CD14-positive monocyte (primary cell): ENCODE results near the gene GSDME. TPM values are rescaled to one million over a fixed set of nuclear protein-coding genes. Genes with fewer than 3 reads are reported as not detected.

Experiments used
- DNase-seq, 3 donors: peaks; one replicate each; pipeline ENCODE4 v3.0.0-alpha.2; 2011 to 2022
- H2AFZ ChIP-seq: 2 replicates; pipeline ENCODE4 v1.6.0; 2012; ENCODE audit warnings: mild to moderate bottlenecking, low read depth, low read length, inconsistent platforms; ENCODE audit not compliant: insufficient read depth, poor library complexity, severe bottlenecking
- H3K27ac ChIP-seq, 2 donors: 1 replicate in 1 of 2; 2 replicates in 1 of 2; pipeline ENCODE4 v1.5.1; 2012 to 2013; ENCODE audit warnings: low read length in 2 of 2, control low read depth in 1 of 2, inconsistent platforms in 1 of 2, low read depth in 1 of 2, mild to moderate bottlenecking in 1 of 2
- H3K27me3 ChIP-seq, 2 donors: one replicate each; pipeline versions ENCODE4 v1.6.0 to v1.6.1; 2011 to 2013; ENCODE audit warnings: low read length in 2 of 2; ENCODE audit not compliant: control insufficient read depth in 2 of 2, insufficient read depth in 2 of 2
- H3K36me3 ChIP-seq, 2 donors: replicated peaks in 1 of 2; 1 replicate in 1 of 2; 2 replicates in 1 of 2; pipeline versions ENCODE4 v1.5.1 to v1.6.1; 2012 to 2013; ENCODE audit warnings: low read length in 2 of 2, control low read depth in 1 of 2, inconsistent platforms in 1 of 2, mild to moderate bottlenecking in 1 of 2; ENCODE audit not compliant: insufficient read depth in 2 of 2, control insufficient read depth in 1 of 2
- H3K4me1 ChIP-seq, 2 donors: 1 replicate in 1 of 2; 2 replicates in 1 of 2; pipeline versions ENCODE4 v1.5.1 to v1.6.1; 2012 to 2013; ENCODE audit warnings: low read length in 2 of 2, control low read depth in 1 of 2, inconsistent platforms in 1 of 2, mild to moderate bottlenecking in 1 of 2, moderate library complexity in 1 of 2; ENCODE audit not compliant: insufficient read depth in 2 of 2, control insufficient read depth in 1 of 2
- H3K4me2 ChIP-seq: replicated peaks from 2 replicates; pipeline ENCODE3; 2012; ENCODE audit warnings: low read length, moderate library complexity, mild to moderate bottlenecking; ENCODE audit not compliant: poor library complexity, severe bottlenecking; ENCODE audit errors: extremely low read depth
- H3K4me3 ChIP-seq, 3 experiments: fragments of 200-600 bp in 1 of 3; sonication (generic) in 1 of 3; replicated peaks in 1 of 3; 1 replicate in 2 of 3; 2 replicates in 1 of 3; pipeline ENCODE4 v1.5.1; 2011 to 2013; ENCODE audit warnings: low read length in 3 of 3, mild to moderate bottlenecking in 3 of 3, control low read depth in 2 of 3, low read depth in 2 of 3, inconsistent platforms in 1 of 3, moderate library complexity in 1 of 3
- H3K79me2 ChIP-seq: 2 replicates; pipeline ENCODE4 v1.6.0; 2012; ENCODE audit warnings: mild to moderate bottlenecking, control low read depth, inconsistent platforms, low read length, moderate library complexity; ENCODE audit not compliant: insufficient read depth
- H3K9ac ChIP-seq: 2 replicates; pipeline ENCODE4 v1.6.0; 2017; ENCODE audit warnings: low read length, mild to moderate bottlenecking; ENCODE audit not compliant: insufficient read depth, poor library complexity, severe bottlenecking
- H3K9me3 ChIP-seq, 2 donors: replicated peaks in 1 of 2; 1 replicate in 1 of 2; 2 replicates in 1 of 2; pipeline versions ENCODE4 v1.5.1 to v1.6.1; 2012 to 2013; ENCODE audit warnings: low read length in 2 of 2, control low read depth in 1 of 2; ENCODE audit not compliant: control insufficient read depth in 1 of 2, insufficient read depth in 1 of 2
- H4K20me1 ChIP-seq: 2 replicates; pipeline ENCODE4 v1.6.0; 2012; ENCODE audit warnings: mild to moderate bottlenecking, low read length, control low read depth, moderate library complexity; ENCODE audit not compliant: insufficient read depth
- H3K27ac Mint-ChIP-seq, 7 donors: one replicate each; pipeline ENCODE4 v1.8.0; 2020; ENCODE audit warnings: mild to moderate bottlenecking in 7 of 7, mixed read lengths in 7 of 7, moderate library complexity in 6 of 7, inconsistent platforms in 2 of 7
- H3K27me3 Mint-ChIP-seq, 3 donors: one replicate each; pipeline ENCODE4 v1.8.0; 2021 to 2022; ENCODE audit warnings: low read depth in 3 of 3, mild to moderate bottlenecking in 3 of 3, mixed read lengths in 3 of 3, moderate library complexity in 3 of 3, inconsistent platforms in 1 of 3
- H3K36me3 Mint-ChIP-seq, 2 donors: one replicate each; pipeline ENCODE4 v1.8.0; 2020; ENCODE audit warnings: mixed read lengths in 2 of 2, inconsistent platforms in 1 of 2, mild to moderate bottlenecking in 1 of 2
- H3K4me1 Mint-ChIP-seq: one replicate; pipeline ENCODE4 v1.8.0; 2020; ENCODE audit warnings: mild to moderate bottlenecking, mixed read lengths
- H3K4me3 Mint-ChIP-seq, 2 donors: one replicate each; pipeline ENCODE4 v1.8.0; 2020; ENCODE audit warnings: mild to moderate bottlenecking in 2 of 2, mixed read lengths in 2 of 2, moderate library complexity in 1 of 2
- H3K9me3 Mint-ChIP-seq, 7 donors: one replicate each; pipeline ENCODE4 v1.8.0; 2020 to 2022; ENCODE audit warnings: mixed read lengths in 7 of 7, mild to moderate bottlenecking in 6 of 7, moderate library complexity in 6 of 7, inconsistent platforms in 2 of 7
- WGBS: methylation state at CpG from one replicate; pipeline ENCODE4 v1.1.5; 2013; ENCODE audit warnings: missing lambda C conversion rate; ENCODE audit not compliant: insufficient coverage; 5-methylcytosine and 5-hydroxymethylcytosine counted together
- intact Hi-C, 2 donors: fragments of 100-400 bp; cut with micrococcal nuclease; formaldehyde crosslinking; loops; one replicate each; pipeline versions ENCODE4 v1.15.0 to v1.15.1; 2023
- polyA plus RNA-seq, 3 donors: library from polyadenylated mRNA; depleted of rRNA in 1 of 3; unstranded in 2 of 3; stranded (reverse) in 1 of 3; fragments of 300-500 nt in 2 of 3; fragments of >200 nt in 1 of 3; fragmentation: Illumina TruSeq in 2 of 3; gene quantifications; 1 replicate in 2 of 3; 2 replicates in 1 of 3; pipeline ENCODE4 v1.2.3, GENCODE V29; 2012 to 2021
- TF ChIP-seq, protein P1 (sequence below): fragments of 200-600 bp; IDR thresholded peaks from one replicate; pipeline ENCODE4 v1.8.0; 2022; ENCODE audit warnings: antibody characterized with exemption, mild to moderate bottlenecking

GSDME gene
- polyA plus RNA-seq, 3 donors, result 1.3 to 2.3 TPM; not detected in 1

DNA sequence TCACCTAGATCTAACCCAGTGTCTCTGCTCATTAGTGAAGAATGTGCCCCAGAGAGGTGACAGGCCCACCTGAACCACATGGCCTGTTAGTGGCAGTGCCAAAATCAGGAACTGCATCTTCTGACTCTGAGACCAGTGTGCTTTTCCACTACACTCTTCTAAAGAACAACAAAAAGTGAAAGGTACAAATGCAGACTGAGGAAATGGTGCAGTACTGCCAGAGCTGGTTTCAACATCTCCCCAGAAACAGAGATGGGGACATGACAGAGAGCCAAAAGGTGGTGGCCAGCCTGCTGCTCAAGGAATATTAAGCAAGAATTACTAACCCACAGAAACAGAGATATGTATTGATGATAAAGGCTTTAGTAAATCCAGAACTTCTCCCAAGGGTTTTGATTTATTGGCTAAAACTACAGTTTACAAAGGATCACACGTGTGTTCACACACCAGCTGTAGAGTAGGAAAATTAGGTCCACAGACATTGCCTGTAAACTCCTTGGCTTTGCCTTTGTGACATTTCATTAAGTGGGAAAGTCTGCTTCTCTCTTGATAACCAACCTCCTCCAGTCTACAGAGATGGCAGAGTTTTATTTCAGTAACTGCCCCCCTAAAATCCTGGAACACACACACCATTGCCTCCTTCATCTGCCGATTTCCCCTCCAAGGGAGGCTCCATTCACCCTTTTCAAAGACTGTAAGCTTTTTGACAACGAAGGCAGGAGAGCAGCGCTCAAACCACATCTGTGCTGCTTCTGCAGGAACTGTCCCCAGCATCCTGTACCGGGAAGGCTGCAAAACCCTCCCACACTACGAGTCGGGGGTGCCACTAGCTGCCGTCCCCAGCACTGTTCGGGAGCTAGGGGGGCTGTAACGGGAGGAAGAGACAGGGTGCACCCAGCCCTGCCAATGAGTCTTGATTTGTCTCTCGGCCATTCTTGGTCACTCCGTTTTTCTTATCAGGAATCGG lies 29.8 kb downstream of the GSDME start:
- Histone ChIP-seq H3K9ac (no peak overlapping the region), H3K27ac (no peak overlapping the region), H3K79me2 (no peaks in the 10 kb centered on the region), H3K4me3 (no peak overlapping the region), H3K9me3 (no peaks in the 10 kb centered on the region), H3K4me2 (no peak overlapping the region), H4K20me1 (no peaks in the 10 kb centered on the region), H2AFZ (no peak overlapping the region), H3K4me1 (no peaks in the 10 kb centered on the region), H3K27me3 (peaks cover 0 to 6% of the 10 kb centered on the region in 2 donors), H3K36me3 (no peaks in the 10 kb centered on the region)
- Mint-ChIP-seq H3K4me1 (peaks cover 14% of the 10 kb centered on the region), H3K9me3 (peaks cover 0 to 2% (median 0%) of the 10 kb centered on the region in 7 donors), H3K4me3 (no peak overlapping the region), H3K27me3 (peaks cover 5 to 10% (median 9%) of the 10 kb centered on the region in 3 donors), H3K27ac (peak overlapping the region in 1 of 7 donors; percentile 51), H3K36me3 (no peaks in the 10 kb centered on the region)
- DNase-seq, result no peak
- TF ChIP-seq, protein P1, sequence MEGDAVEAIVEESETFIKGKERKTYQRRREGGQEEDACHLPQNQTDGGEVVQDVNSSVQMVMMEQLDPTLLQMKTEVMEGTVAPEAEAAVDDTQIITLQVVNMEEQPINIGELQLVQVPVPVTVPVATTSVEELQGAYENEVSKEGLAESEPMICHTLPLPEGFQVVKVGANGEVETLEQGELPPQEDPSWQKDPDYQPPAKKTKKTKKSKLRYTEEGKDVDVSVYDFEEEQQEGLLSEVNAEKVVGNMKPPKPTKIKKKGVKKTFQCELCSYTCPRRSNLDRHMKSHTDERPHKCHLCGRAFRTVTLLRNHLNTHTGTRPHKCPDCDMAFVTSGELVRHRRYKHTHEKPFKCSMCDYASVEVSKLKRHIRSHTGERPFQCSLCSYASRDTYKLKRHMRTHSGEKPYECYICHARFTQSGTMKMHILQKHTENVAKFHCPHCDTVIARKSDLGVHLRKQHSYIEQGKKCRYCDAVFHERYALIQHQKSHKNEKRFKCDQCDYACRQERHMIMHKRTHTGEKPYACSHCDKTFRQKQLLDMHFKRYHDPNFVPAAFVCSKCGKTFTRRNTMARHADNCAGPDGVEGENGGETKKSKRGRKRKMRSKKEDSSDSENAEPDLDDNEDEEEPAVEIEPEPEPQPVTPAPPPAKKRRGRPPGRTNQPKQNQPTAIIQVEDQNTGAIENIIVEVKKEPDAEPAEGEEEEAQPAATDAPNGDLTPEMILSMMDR, result no peak
- WGBS, result 61% methylated on average over 10 of the region's 13 CpGs
- intact Hi-C loops, result no loop called here

DNA sequence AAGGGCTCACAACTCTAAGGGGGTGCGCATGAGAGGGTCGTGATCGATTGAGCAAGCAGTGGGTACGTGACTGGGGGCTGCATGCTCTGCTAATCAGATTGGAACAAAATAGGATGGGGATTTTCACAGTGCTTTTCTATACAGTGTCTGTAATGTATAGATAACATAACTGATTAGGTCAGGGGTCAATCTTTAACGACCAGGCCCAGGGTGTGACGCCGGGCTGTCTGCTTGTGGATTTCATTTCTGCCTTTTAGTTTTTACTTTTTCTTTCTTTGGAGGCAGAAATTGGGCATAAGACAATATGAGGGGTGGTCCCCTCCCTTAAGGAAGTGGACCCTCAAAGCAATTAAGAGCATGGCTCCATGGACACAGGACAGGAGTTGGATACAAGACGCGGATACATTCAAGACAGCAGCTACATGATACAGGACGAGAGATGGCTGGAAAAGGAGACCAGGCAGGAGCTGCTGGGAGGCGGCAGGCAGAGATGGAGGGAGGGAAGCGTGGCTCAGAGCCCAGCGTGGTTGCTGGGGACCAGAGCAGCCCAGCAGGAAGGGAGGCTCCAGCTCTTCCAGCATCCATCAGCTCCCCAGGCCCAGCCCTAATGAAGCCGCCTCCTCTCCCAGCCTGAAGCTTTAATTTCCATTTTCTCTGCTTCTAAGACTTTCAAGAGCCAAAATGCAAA lies 31.6 kb downstream of the GSDME start:
- no peaks in the 10 kb centered on the region for H4K20me1 ChIP-seq
- H3K36me3 ChIP-seq, result no peaks in the 10 kb centered on the region
- H3K4me3 ChIP-seq, result no peak overlapping the region
- peaks cover 14% of the 10 kb centered on the region for H3K4me1 Mint-ChIP-seq
- no peaks in the 10 kb centered on the region for H3K36me3 Mint-ChIP-seq
- no peak overlapping the region for H3K27ac ChIP-seq
- intact Hi-C loops, result no loop called here
- peak overlapping the region in 1 of 7 donors; percentile 12 for H3K27ac Mint-ChIP-seq
- H3K4me1 ChIP-seq, result no peaks in the 10 kb centered on the region
- TF ChIP-seq, protein P1, result no peak
- H3K9me3 ChIP-seq, result no peaks in the 10 kb centered on the region
- H3K27me3 Mint-ChIP-seq, result peaks cover 5 to 10% (median 10%) of the 10 kb centered on the region in 3 donors
- H3K79me2 ChIP-seq, result no peaks in the 10 kb centered on the region
- peaks cover 0 to 6% of the 10 kb centered on the region in 2 donors for H3K27me3 ChIP-seq
- H3K4me2 ChIP-seq, result no peak overlapping the region
- no peak overlapping the region for H3K9ac ChIP-seq
- H3K4me3 Mint-ChIP-seq, result no peak overlapping the region
- DNase-seq, result no peak
- no peak overlapping the region for H2AFZ ChIP-seq
- 91% methylated on average over 7 of the region's 14 CpGs for WGBS
- H3K9me3 Mint-ChIP-seq, result peaks cover 0 to 2% (median 0%) of the 10 kb centered on the region in 7 donors
